Dermis microvascular lymphatic vessel endothelial cell (primary cell): Measurements from ENCODE around the gene ERH. TPM values are rescaled to one million over a fixed set of nuclear protein-coding genes. Genes with fewer than 3 reads are reported as not detected.

Experiments
- total RNA-seq: library from RNA; depleted of rRNA; stranded (reverse); fragments of >200 nt; gene quantifications from 2 replicates; pipeline ENCODE4 v1.2.1, GENCODE V29; 2014

ERH gene
- total RNA-seq, 1 donor from 2014 or later: 224 TPM

Other genes starting within 250 kb of the ERH start
- 9.5 and 16.6 TPM in 2 replicates for gene DCAF5, start 245.2 kb downstream of the ERH start, total RNA-seq
- 21.8 and 22.0 TPM in 2 replicates for gene EXD2, start 206.8 kb downstream of the ERH start, total RNA-seq
- gene GALNT16, start 138.1 kb downstream of the ERH start, total RNA-seq: 0.13 TPM in 2 replicates
- 98.6 and 124 TPM in 2 replicates for gene SLC39A9, start 393 bp upstream of the ERH start, total RNA-seq
- gene PLEKHD1, start 86.4 kb upstream of the ERH start, total RNA-seq: under 0.01 and 0.13 TPM in 2 replicates
- not detected in 2 replicates for gene CCDC177, start 176.6 kb upstream of the ERH start, total RNA-seq
- 9.1 and 14.4 TPM in 2 replicates for gene SUSD6, start 213.3 kb upstream of the ERH start, total RNA-seq